ENCODE results near the gene REPS1.

The REPS1 gene

GRCh38 chr6:138868181-138868580, 119.9 kb downstream of the REPS1 start:
- H3K4me3 ChIP-seq (ENCODE audit: low read depth, low read length) = no peak overlapping the region
- H3K27ac ChIP-seq (ENCODE audit: extremely low read depth, low read depth, low read length) = no peak overlapping the region
- POLR2A ChIA-PET = no interaction called here
- H3K9me3 ChIP-seq (ENCODE audit: control insufficient read depth, insufficient read depth, low read depth, low read length) = no peaks in the 10 kb centered on the region
- H3K36me3 ChIP-seq (ENCODE audit: control insufficient read depth in 2 of 2, insufficient read depth in 1 of 2, low read length in 2 of 2) = no peaks in the 10 kb centered on the region
- H3K4me1 ChIP-seq (ENCODE audit: control insufficient read depth, insufficient read depth, low read length) = no peaks in the 10 kb centered on the region
- TF ChIP-seq ZBTB26 (tag by site-specific recombination; optimal IDR thresholded peaks at IDR 0.05) (no peak), ZNF561 (tag by site-specific recombination; IDR thresholded peaks at IDR 0.05; ENCODE audit: borderline replicate concordance) (no peak), TSHZ1 (tag by site-specific recombination; IDR thresholded peaks at IDR 0.05; ENCODE audit: borderline replicate concordance) (no peak), SCRT2 (tag by site-specific recombination; IDR thresholded peaks at IDR 0.05) (no peak), ZNF138 (tag by site-specific recombination; IDR thresholded peaks at IDR 0.05; ENCODE audit: borderline replicate concordance) (no peak), ZNF18 (tag by site-specific recombination; IDR thresholded peaks at IDR 0.05) (no peak), ZNF280D (tag by site-specific recombination; IDR thresholded peaks at IDR 0.05) (no peak)
- CTCF ChIA-PET = no interaction called here

- Histone ChIP-seq H3K36me3 (ENCODE audit: control insufficient read depth in 2 of 2, insufficient read depth in 1 of 2, low read length in 2 of 2) (no peaks in the 10 kb centered on the region), H3K4me1 (ENCODE audit: control insufficient read depth, insufficient read depth, low read length) (no peaks in the 10 kb centered on the region), H3K4me3 (ENCODE audit: low read depth, low read length) (no peak overlapping the region), H3K9me3 (ENCODE audit: control insufficient read depth, insufficient read depth, low read depth, low read length) (no peaks in the 10 kb centered on the region), H3K27ac (ENCODE audit: extremely low read depth, low read depth, low read length) (no peak overlapping the region)
- no peak for TF ChIP-seq ZNF629 (tag by site-specific recombination; IDR thresholded peaks at IDR 0.05)
- TF ChIP-seq ZNF785 (tag by site-specific recombination; IDR thresholded peaks at IDR 0.05) = no peak
- TF ChIP-seq TSHZ1 (tag by site-specific recombination; IDR thresholded peaks at IDR 0.05; ENCODE audit: borderline replicate concordance) = no peak
- TF ChIP-seq ZNF624 (tag by site-specific recombination; IDR thresholded peaks at IDR 0.05) = no peak
- TF ChIP-seq KLF8 (tag by site-specific recombination; IDR thresholded peaks at IDR 0.05) = no peak
- no peak for TF ChIP-seq SP3 (tag by site-specific recombination; IDR thresholded peaks at IDR 0.05)
- TF ChIP-seq ZNF155 (tag by site-specific recombination; IDR thresholded peaks at IDR 0.05) = no peak
- CTCF ChIA-PET = no interaction called here
- POLR2A ChIA-PET = no interaction called here
Measured at GRCh38 chr6:138865480-138866109, 122.5 kb downstream of the REPS1 start.

All from HEK293 (cell line).